Stimulated activated CD4-positive, alpha-beta T cell treated with anti-CD3 and anti-CD28 coated beads, TNF-alpha, amount 100 ng/mL, for 1 hour (primary cell): ENCODE data around the gene TDRKH.
A peak's percentile ranks its signal among the peaks of the same experiment; 100 is the strongest.

Source experiments
- DNase-seq, 3 donors: peaks; one replicate each; pipeline ENCODE4 v3.0.0-alpha.2; 2020; ENCODE audit warnings: low read depth in 3 of 3, low spot score in 1 of 3

TDRKH gene, protein sequence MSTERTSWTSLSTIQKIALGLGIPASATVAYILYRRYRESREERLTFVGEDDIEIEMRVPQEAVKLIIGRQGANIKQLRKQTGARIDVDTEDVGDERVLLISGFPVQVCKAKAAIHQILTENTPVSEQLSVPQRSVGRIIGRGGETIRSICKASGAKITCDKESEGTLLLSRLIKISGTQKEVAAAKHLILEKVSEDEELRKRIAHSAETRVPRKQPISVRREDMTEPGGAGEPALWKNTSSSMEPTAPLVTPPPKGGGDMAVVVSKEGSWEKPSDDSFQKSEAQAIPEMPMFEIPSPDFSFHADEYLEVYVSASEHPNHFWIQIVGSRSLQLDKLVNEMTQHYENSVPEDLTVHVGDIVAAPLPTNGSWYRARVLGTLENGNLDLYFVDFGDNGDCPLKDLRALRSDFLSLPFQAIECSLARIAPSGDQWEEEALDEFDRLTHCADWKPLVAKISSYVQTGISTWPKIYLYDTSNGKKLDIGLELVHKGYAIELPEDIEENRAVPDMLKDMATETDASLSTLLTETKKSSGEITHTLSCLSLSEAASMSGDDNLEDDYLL

DNA sequence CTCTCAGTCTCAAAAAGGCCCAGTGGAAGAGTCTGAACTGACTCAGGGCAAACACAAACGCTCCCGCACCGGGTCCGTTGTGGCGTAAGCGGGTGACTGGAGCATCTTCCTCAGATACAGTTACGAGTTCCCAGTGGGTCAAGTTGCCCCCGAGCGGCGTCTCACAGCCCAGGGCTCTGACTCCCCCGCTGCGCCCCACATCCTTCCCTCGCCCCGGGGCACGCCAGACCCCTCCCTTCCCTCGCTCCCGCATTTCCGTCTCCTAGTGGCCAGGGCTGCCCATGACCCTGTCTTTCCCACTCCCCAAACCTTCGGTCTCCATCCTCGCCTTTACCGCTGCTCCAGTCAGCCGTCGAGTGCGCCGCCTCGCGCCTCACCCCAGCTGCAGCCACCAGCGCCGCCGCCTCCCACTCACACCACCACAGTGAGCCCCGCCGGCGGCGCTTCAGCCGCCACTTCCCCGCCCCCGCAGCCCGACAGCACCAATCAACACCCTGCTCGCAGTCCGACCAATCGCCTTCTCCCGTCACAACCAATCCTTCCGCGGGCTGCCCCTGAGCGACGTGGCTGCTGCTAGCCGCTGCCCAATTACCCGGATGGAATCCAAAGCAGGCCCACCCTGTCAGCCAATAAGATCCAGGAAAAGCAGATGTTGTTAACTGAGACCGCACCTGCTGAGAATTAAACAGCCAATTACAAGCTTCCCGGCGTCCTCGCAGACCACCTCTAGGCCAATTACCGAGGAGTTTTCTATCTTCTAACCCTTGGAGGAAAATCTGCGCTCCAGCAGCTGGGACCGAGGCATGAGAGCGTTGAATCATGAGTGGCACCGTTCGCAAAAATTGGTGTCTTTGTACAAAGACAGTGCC lies at the start of gene TDRKH:
TSS of gene TDRKH (minus strand) at position 430 of the 869 bp plus-strand sequence. CDS start 7,478 bp downstream, outside the sequence.
- DNase-seq: peak; percentile 96 to 97 (median 96)

DNA sequence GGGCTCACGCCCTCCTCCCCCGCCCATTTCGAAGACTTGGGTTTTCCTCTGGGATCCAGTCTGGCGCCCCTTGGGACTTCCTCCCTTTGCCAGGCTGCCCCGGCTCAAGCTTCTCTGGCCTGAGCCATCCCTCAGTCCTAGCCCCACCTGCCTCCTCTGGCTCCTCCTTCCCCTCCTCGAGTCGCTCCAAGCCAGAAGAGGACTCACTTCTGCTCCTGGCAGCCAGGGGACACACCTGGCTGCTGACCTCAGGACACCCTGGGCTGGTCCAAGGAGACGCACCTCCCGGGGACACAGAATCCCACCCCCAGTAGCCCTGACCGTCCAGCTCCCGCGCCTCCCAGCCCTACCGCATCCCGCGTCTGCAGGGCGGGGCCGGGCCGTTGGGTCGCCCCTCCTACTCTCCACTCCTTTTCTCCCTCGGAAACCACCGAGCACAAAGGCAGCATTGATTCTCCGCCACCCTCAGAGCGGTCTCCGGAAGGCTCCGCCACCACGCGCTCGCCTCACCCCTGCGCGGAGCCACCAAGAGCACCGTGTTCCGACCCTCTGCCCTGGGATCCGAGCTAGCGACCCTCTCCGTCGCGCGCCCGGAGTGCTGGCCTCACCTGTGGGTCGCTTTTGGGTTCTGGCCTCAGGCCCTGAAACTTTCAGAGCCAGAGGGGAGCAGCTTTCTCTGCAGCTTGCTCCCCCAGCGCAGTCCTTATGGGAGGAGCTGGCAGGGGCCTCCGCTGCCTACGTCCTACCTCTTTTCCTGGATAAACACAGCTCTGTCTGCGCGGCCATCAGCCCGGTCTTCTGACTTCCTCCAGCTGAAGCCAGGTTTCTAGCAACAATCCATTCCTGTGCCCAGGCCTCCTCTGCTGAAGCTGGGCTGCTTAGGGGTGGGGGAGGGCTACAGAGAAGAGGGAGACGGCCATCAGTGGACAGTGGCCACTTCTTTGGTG lies 49.4 kb upstream of the TDRKH start, which contains the start of gene C2CD4D:
TSS of gene C2CD4D (minus strand) at position 364 of the 947 bp plus-strand sequence. CDS start 831 bp downstream, outside the sequence.
- DNase-seq: peak; percentile 45 to 54 (median 46)

DNA sequence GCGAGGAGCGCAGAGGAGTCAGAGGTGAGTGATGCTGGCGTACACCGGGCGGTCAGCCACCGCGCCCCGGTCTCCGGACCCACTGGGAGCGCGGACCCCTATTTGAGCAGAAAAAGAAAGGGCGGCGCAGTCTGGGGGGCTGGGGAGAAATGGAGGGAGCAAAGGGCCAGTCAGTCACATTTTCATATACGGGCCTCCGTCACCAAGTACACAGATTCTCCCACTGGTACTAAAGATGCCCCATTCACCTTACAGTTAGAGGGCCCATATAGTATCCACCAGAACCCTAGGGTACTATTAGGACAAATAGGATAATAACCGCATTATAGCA lies 48.7 kb upstream of the TDRKH start:
- DNase-seq: no peak

DNA sequence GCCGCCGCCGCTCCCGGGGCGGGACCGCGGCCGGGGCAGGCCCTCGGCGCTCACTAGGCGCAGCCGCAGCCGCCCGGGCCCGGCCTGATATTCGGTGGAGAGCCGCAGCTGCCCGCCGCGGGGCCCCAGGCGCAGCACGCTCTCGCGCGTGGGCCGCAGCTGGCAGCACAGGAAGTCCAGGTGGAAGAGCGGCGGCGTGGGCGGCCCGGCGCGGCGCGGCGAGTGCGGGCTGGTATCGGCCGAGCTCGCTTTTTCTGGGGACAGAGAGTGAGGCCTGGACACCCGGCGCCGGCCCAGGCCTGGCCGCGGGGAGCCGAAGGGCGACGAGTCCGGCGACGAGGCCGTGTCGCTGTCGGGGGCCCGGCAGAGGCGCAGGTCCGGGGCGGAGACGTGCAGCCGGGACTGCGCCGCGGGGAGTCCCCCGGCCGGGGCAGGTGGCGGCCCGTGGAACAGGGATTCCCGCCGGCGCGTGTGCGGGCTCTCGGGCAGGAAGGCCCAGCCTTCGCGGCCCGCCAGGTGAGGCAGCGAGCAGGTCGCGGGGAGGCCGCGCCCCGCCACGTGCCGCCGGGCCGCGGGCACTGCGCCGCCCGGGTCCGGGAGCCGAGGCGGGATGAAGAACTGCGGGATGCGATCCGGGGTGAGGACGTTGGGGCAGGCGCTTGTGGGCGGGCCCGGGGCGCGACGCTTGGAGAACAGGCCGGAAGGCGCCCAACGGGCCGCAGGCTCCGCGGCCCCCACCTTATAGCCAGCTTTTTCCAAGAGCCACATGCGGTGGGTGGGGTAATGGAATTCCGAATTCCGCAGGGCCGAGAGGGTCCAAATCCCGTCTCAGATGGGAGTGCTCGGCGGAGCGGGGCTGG lies 48.2 kb upstream of the TDRKH start:
- DNase-seq: no peak

DNA sequence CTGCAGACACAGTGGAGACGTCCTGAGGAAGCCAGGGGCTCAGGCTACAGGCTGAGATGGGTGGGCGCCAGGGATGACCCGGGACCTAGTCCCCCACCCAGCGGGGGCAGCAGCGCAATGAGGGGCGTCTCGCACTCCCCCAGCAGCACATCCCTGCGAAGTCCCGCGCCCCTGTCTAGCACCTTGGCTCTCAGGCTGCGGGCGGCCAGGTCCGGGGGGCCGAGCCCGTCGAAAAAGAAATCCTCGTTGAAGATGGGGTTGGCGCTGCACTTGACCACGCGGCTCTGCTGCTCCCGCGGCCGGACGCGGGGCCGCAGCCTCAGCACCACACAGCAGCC lies 47.6 kb upstream of the TDRKH start:
- no peak for DNase-seq

DNA sequence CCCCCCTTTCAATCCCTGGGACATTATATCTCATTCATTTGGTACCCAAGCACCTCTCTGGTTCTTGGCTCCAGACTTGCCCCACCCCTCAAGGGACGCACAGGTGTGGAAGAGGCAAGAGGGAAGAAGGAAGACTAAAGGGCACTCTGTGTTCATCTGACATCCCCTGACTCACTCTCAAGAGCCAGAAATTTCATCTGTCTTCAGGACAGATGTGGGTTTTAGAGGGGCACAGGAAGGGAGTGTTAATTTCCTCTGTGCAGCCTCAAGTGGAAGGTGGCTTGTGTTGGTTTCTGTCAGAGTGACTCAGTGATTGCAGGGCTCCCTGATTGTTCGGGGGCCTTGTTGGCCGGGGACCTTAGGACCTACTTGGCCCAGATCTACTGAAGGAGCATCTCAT lies 46.9 kb upstream of the TDRKH start:
- DNase-seq: no peak

DNA sequence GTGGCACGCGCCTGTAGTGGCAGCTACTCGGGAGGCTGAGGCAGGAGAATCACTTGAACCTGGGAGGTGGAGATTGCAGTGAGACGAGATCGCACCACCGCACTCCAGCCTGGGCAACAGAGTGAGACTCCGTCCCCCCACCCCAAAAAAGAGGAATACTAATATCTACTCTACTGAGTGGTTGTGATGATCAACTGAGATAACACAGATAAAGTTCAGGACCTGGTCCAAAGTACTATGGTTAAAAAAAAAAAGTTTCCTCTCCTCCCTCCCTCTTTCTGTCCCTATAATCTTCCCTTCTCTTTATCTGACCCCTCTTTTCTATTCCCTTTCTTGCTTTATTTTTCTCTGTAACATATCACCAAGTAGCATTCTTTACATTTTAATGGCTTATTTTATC lies 45.3 kb upstream of the TDRKH start:
- no peak for DNase-seq

DNA sequence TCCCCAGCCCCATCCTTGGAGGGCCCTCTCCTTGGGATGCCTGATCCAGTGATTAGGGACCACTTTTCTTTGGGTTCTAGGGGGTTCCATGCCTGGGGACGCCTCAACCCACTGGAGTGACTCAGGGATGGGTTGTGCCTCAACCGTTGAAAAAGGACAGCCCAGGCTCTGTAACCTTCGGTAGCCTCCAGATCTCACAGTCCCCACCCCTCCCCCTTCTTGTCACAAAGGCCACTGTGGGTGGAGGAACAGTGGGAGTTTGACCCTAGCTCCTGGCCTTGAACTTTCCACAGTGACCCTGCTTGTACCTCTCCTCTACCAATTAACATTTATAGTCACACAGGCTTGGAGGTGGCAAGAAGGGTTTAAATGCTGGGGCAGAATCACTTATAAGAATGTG lies 43.9 kb upstream of the TDRKH start:
- no peak for DNase-seq

DNA sequence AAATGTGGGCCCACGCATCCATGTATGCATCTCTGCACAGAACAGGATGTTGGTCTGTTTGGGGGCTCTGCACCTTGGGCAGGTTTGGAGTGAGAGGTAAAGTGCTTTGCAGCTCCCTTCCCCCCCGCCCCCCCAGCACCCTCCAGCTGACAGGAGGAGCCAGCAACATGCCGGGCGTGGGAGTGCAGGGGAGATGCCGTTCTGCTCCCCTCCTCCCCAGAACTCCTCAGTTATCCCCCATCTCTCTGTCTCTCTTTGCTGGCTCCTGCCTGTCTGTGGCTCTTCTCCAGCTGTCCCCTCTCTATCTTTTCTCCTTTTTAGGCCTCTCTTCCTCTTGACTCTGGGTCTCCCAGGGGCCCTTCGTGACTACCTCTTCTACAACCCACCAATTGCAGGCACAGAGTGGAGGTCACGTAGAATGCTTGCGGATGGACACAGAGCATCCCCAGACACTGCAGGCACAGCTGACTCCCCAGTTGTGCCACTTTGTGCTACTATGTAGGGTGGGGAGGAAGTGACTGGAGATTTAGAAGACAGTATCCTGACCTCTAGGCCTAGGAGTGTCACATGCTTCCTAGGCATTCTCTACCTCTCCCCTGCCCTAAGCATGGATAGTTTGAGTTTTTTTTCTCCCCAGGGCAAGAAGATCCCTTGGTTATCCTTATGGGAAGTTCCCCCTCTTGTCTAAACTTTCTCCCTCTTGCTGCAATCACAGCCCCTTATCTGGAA lies 43.0 kb upstream of the TDRKH start:
- DNase-seq: no peak

DNA sequence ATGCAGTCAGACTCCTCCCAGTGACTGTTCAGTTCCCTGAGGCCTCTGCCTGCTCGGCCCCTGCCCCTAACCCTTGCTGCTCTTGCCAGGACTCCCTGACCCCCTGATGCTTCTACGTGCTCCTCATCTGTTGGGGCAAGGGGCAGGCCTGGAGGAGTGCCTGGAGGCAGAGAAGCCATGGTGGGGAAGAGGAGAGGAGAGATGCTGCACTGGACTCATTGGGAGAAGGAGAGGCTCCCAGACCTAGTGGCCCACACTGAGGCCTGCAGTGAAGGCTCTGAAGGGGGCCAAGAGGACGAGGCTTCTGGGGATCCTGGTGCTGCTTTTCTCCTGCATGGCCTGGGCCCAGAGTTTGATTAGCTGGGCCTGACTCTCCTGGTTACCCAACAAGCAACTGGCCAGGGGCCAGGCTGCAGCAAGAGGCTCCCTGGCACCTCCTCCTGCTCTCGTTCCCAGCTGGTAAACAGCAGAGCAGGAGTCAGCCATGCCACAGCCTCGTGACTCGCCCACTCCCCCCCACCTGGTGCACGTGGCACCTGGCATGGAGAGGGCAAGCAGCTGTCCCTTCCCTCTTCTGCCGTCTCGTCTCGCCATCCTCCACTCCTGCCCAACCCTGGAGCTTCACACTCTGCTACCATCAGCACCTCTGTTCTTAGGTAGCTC lies 42.1 kb upstream of the TDRKH start:
- DNase-seq: no peak

DNA sequence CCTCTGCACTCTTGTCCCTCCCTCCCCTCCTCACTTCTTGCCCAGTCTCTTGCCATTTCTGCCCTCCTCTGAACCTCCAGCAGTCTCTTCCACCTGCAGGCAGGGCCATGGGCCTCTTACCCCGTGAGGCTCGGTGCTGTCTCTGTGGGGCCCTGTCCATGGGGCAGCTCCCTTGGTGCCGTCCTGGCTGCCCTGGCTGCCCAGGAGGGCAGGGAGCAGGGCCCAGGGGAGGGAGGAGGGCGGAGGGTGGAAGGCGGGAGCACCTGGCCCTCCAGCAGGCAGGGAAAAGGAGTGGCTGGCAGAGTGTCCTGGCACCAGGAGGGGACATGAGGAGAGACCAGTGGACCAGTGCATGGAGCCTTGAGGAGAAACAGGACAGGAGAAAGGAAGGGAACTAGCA lies 41.3 kb upstream of the TDRKH start, which contains the start of gene RORC:
TSS of gene RORC (minus strand) at position 198 of the 400 bp plus-strand sequence. CDS start at position 160, 38 bp downstream.
- no peak for DNase-seq

DNA sequence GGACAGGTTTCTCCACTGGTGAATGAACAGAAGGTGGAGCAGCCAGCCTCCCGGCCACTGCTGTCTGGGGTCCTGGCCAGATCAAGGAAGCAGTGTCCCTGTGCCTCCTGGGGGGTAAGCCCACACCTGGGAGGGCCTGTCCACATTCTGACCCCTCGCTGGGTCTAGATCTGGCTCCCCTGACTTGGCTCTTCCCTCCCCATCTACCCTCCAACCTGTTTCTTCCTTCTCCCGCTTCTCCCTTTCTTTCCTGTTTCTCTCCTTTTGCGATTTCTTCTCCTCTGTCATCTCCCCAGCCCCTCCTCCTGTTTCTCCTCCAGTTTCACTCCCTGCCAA lies 40.9 kb upstream of the TDRKH start:
- no peak for DNase-seq

DNA sequence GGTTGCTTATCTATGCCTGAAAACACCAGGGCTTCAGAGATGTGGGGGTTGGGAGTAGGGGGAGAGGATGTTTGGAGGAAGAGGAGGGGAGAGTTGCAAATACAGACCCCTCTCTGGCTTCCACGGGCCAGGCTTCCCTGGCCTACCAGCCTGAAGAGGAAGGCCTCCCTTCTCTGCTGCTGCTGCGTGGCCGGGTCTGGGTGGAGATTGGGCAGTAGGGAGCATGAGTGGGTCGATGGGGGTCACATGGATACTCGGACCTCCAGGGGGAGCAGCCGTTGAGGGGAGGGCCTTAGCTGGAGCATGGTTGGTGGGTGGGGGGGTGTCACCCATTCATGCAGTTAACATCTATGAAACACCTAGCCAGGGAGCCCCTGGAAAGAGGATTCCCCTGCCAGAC lies 39.8 kb upstream of the TDRKH start:
- DNase-seq: no peak

DNA sequence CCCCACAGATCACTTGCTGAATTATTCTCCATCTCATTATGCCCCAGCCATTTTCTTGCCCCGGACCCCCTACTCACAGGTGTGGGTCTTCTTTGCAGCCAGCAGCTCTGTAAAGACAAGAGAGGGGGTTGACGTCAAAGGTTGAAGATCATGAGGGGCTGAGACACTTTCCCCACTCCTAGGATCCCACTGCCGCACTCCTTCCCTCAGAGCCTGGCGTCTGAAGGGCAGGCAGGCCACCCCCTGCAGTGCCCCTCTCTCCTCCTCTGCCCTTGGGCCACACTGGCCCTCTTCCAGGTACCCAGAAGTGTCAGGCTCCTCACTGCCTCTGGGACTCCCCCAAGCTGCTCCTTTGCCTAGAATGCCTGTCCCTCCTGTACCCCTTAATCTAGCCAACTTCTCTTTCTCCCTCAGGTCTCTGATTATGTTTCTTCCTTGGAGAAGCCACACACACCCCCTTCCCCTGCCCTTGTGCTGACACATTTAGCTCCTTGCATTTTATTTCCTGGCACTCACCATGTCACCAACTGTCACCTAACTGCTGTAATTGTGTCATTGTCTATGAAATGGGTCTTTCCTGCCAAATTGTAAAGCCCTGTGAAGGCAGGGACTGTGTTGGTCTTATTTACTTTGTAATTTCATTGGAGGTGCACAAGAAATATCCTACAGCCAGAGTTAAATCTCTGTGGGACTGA lies 39.2 kb upstream of the TDRKH start:
- no peak for DNase-seq

DNA sequence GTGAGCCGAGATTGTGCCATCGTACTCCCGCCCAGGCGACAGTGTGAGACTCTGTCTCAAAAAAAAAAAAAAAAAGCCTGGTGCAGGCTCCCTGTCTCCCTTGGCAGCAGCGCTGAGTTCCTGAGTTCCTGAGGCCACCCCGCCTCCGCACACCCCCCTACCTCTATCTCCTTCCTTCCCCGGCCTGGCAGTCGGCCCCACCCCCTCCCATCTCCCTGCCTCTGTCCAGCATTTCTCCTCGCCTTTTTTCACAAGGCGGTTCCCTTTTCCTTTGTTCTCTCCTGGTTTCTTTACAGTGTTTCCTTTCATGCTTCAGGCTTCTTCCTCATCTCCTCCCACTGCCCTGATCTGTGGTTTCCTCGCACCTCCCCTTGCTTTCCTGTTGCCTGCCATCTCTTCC lies 38.6 kb upstream of the TDRKH start:
- DNase-seq: no peak

DNA sequence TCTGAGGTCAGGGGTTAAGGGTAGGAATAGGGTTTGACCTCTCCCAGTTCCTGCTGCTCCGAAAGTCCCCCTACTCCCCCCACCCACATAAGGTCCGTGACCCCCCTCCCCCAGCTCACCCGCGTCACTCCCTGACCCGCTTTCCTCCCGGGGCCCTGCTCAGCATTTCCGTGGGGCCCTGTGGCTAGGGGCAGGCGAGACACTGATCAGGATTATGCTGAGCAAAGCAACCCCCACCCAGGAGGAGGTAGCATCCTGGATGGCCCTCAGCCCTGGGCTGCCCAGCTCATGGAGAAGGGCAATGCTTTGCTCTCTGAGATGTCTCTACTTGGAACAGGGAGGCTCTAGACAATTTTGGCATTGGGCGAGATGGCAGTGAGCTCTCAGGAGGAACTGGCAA lies 37.6 kb upstream of the TDRKH start:
- DNase-seq: no peak

DNA sequence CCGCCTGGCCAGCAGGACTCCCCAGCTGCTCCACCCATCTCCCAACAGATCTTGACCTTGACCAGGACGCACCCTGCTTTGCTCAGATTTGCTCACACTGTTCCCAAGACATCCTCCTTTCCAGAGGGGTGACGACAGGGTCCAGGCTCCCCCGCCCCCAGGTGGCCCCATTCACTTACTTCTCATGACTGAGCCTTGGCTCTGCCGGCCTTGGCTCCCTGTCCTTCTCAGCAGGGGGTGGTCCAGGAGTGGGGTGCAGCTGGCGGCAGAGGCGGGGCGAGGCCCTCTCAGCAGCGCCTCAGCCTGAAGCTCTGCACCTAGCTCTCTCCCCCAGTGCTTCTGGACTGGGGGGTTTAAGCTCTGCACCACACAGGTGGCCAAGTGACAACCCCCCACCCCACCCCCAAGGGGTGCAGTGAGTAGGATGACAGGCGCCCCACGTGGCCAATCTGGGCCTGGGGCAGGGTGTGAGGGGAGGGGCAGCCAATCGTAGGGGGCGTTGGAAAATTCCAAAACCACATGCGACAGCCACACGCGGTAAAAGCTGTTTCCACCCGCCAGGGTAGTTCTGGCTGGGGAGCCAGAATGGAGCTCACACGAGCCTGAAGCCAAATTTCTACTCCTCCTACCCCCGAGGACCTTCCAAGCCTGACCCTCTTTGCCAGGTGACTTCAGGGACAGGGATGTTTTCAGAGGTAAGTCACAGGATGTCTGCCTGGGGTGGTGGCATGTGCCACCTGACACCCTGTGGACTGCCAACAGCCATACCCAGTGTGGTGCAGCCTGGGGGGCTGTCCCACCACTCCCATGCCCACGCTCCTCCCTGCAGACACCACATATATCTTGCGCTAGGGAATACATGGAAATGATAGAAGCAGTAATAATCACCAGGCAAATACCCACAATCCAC lies 35.7 kb upstream of the TDRKH start:
- no peak for DNase-seq
